Measurements from ENCODE around the gene MEF2A.

The MEF2A gene

GRCh38 chr15:99545605-99546004 lies 20.2 kb upstream of the MEF2A start:
- no peaks in the 10 kb centered on the region for H3K36me3 ChIP-seq (ENCODE audit: control insufficient read depth, insufficient read depth, low read length)
- no peaks in the 10 kb centered on the region for H3K4me1 ChIP-seq (ENCODE audit: control insufficient read depth, insufficient read depth, low read length, poor library complexity, severe bottlenecking)
- no peaks in the 10 kb centered on the region for H3K9me3 ChIP-seq (ENCODE audit: control insufficient read depth, low read length)
- no peak overlapping the region for H3K27ac ChIP-seq (ENCODE audit: insufficient read depth, low read length, poor library complexity, severe bottlenecking)
- H3K4me3 ChIP-seq (ENCODE audit: insufficient read depth, low read depth, low read length, poor library complexity, severe bottlenecking), result no peak overlapping the region
- H3K27me3 ChIP-seq (replicated peaks; ENCODE audit: control insufficient read depth, insufficient read depth, low read length, poor library complexity, severe bottlenecking), result no peaks in the 10 kb centered on the region
- no peak for DNase-seq

DNA sequence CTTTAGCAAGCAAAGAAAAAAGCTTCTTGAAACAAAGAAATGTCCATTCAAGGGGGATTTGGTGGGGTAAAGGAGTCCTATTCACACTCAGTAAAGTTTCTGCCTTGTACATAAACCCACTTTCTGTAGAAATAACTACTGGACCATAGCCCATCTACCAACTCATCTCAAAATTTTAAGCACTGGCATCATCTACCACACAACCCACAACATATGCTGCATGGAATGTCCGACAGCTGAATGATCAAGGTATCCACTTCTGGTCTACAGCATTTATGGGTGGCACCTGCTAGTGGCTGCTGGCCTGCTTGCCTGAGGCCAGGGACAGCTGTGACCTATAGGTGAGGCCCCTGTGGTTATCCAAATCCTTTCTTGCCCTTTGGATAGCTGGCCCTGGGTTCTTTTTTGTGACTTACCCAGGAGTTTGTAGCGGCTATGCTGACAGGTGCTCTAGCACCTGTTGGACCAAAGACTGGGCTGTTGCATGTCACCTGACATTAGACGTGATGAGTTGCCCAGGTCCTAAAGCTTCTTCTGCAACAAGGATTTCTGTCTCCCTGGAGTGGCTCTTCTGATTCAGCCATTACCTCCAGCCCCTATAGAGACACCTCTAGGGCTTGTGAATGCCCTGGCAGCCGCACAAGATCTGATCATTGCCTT lies 19.2 kb upstream of the MEF2A start:
- Histone ChIP-seq H3K27ac (ENCODE audit: insufficient read depth, low read length, poor library complexity, severe bottlenecking) (no peak overlapping the region), H3K36me3 (ENCODE audit: control insufficient read depth, insufficient read depth, low read length) (no peaks in the 10 kb centered on the region), H3K27me3 (replicated peaks; ENCODE audit: control insufficient read depth, insufficient read depth, low read length, poor library complexity, severe bottlenecking) (no peaks in the 10 kb centered on the region), H3K4me3 (ENCODE audit: insufficient read depth, low read depth, low read length, poor library complexity, severe bottlenecking) (no peak overlapping the region), H3K4me1 (ENCODE audit: control insufficient read depth, insufficient read depth, low read length, poor library complexity, severe bottlenecking) (no peaks in the 10 kb centered on the region), H3K9me3 (ENCODE audit: control insufficient read depth, low read length) (no peaks in the 10 kb centered on the region)
- DNase-seq, result no peak

DNA sequence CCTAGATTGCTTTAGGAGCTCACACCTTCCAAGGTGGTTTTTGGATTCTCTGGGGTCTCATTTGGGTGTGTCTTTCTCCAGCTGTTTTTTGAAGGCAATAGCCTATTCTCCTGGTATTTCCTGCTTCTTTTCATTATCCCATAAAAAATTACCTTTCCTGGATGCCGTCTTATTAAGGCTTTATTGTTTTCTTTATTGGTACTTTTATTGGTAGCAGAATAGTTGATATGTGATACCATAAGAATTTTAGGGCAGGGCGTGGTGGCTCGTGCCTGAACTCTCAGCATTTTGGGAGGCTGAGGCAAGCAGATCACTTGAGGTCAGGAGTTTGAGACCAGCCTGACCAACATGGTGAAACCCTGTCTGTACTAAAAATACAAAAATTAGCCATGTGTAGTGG lies 18.3 kb upstream of the MEF2A start:
- no peak overlapping the region for H3K27ac ChIP-seq (ENCODE audit: insufficient read depth, low read length, poor library complexity, severe bottlenecking)

GRCh38 chr15:99550077-99550476 lies 15.7 kb upstream of the MEF2A start:
- H3K27ac ChIP-seq (ENCODE audit: insufficient read depth, low read length, poor library complexity, severe bottlenecking), result no peak overlapping the region
- H3K9me3 ChIP-seq (ENCODE audit: control insufficient read depth, low read length), result no peaks in the 10 kb centered on the region
- H3K4me1 ChIP-seq (ENCODE audit: control insufficient read depth, insufficient read depth, low read length, poor library complexity, severe bottlenecking), result no peaks in the 10 kb centered on the region
- no peak overlapping the region for H3K4me3 ChIP-seq (ENCODE audit: insufficient read depth, low read depth, low read length, poor library complexity, severe bottlenecking)
- no peaks in the 10 kb centered on the region for H3K36me3 ChIP-seq (ENCODE audit: control insufficient read depth, insufficient read depth, low read length)
- no peaks in the 10 kb centered on the region for H3K27me3 ChIP-seq (replicated peaks; ENCODE audit: control insufficient read depth, insufficient read depth, low read length, poor library complexity, severe bottlenecking)
- no peak for DNase-seq

More for the DNA sequence above, 18.3 kb upstream of the MEF2A start:
- H3K36me3 ChIP-seq (ENCODE audit: control insufficient read depth, insufficient read depth, low read length), result no peaks in the 10 kb centered on the region
- no peak overlapping the region for H3K4me3 ChIP-seq (ENCODE audit: insufficient read depth, low read depth, low read length, poor library complexity, severe bottlenecking)
- no peaks in the 10 kb centered on the region for H3K9me3 ChIP-seq (ENCODE audit: control insufficient read depth, low read length)
- no peaks in the 10 kb centered on the region for H3K4me1 ChIP-seq (ENCODE audit: control insufficient read depth, insufficient read depth, low read length, poor library complexity, severe bottlenecking)
- no peak for DNase-seq
- H3K27me3 ChIP-seq (replicated peaks; ENCODE audit: control insufficient read depth, insufficient read depth, low read length, poor library complexity, severe bottlenecking), result no peaks in the 10 kb centered on the region

GRCh38 chr15:99552111-99552510 lies 13.7 kb upstream of the MEF2A start:
- Histone ChIP-seq H3K36me3 (ENCODE audit: control insufficient read depth, insufficient read depth, low read length) (no peaks in the 10 kb centered on the region), H3K4me3 (ENCODE audit: insufficient read depth, low read depth, low read length, poor library complexity, severe bottlenecking) (no peak overlapping the region), H3K27ac (ENCODE audit: insufficient read depth, low read length, poor library complexity, severe bottlenecking) (no peak overlapping the region), H3K4me1 (ENCODE audit: control insufficient read depth, insufficient read depth, low read length, poor library complexity, severe bottlenecking) (no peaks in the 10 kb centered on the region), H3K27me3 (replicated peaks; ENCODE audit: control insufficient read depth, insufficient read depth, low read length, poor library complexity, severe bottlenecking) (no peaks in the 10 kb centered on the region), H3K9me3 (ENCODE audit: control insufficient read depth, low read length) (no peaks in the 10 kb centered on the region)
- no peak for DNase-seq

DNA sequence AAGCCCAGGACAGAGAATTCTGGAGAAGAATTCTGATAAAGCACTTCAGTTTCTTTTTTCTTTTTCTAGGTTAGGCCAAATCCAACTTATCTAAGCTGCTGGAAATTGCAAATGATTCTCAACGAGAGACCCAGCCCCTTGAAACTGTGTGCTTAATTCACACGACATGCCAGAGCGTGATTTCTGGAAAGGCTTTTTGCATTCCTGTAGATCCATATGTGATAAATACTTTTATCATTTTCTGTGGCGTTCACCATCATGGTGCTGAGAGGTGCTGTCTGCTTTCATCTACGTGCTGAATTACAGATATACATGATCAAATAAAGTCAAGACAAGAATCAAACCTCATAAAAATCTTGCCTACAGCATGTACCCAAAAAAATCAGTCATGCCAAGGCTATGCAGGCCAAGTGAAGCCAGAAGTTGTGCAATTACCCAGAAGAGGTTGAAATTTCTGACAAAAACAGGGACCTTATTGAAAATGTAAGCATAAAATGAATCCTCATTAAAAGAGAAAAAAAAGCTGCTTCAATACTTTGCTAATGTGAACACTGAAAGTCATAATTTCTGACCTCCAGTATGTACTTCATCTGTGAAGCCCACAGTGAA lies 10.8 kb upstream of the MEF2A start:
- Histone ChIP-seq H3K27ac (ENCODE audit: insufficient read depth, low read length, poor library complexity, severe bottlenecking) (no peak overlapping the region), H3K4me3 (ENCODE audit: insufficient read depth, low read depth, low read length, poor library complexity, severe bottlenecking) (no peak overlapping the region), H3K27me3 (replicated peaks; ENCODE audit: control insufficient read depth, insufficient read depth, low read length, poor library complexity, severe bottlenecking) (no peaks in the 10 kb centered on the region), H3K36me3 (ENCODE audit: control insufficient read depth, insufficient read depth, low read length) (no peaks in the 10 kb centered on the region), H3K4me1 (ENCODE audit: control insufficient read depth, insufficient read depth, low read length, poor library complexity, severe bottlenecking) (no peaks in the 10 kb centered on the region), H3K9me3 (ENCODE audit: control insufficient read depth, low read length) (no peaks in the 10 kb centered on the region)
- DNase-seq, result no peak

GRCh38 chr15:99556011-99556410 lies 9.8 kb upstream of the MEF2A start:
- Histone ChIP-seq H3K4me3 (ENCODE audit: insufficient read depth, low read depth, low read length, poor library complexity, severe bottlenecking) (no peak overlapping the region), H3K27ac (ENCODE audit: insufficient read depth, low read length, poor library complexity, severe bottlenecking) (no peak overlapping the region)
- no peak for DNase-seq

GRCh38 chr15:99556578-99556977 lies 9.2 kb upstream of the MEF2A start:
- no peaks in the 10 kb centered on the region for H3K27me3 ChIP-seq (replicated peaks; ENCODE audit: control insufficient read depth, insufficient read depth, low read length, poor library complexity, severe bottlenecking)
- no peak overlapping the region for H3K27ac ChIP-seq (ENCODE audit: insufficient read depth, low read length, poor library complexity, severe bottlenecking)
- no peaks in the 10 kb centered on the region for H3K4me1 ChIP-seq (ENCODE audit: control insufficient read depth, insufficient read depth, low read length, poor library complexity, severe bottlenecking)
- H3K9me3 ChIP-seq (ENCODE audit: control insufficient read depth, low read length), result no peaks in the 10 kb centered on the region
- H3K36me3 ChIP-seq (ENCODE audit: control insufficient read depth, insufficient read depth, low read length), result no peaks in the 10 kb centered on the region
- DNase-seq, result no peak
- no peak overlapping the region for H3K4me3 ChIP-seq (ENCODE audit: insufficient read depth, low read depth, low read length, poor library complexity, severe bottlenecking)

More at GRCh38 chr15:99556011-99556410, 9.8 kb upstream of the MEF2A start:
- Histone ChIP-seq H3K27me3 (replicated peaks; ENCODE audit: control insufficient read depth, insufficient read depth, low read length, poor library complexity, severe bottlenecking) (no peaks in the 10 kb centered on the region), H3K9me3 (ENCODE audit: control insufficient read depth, low read length) (no peaks in the 10 kb centered on the region), H3K36me3 (ENCODE audit: control insufficient read depth, insufficient read depth, low read length) (no peaks in the 10 kb centered on the region), H3K4me1 (ENCODE audit: control insufficient read depth, insufficient read depth, low read length, poor library complexity, severe bottlenecking) (no peaks in the 10 kb centered on the region)

DNA sequence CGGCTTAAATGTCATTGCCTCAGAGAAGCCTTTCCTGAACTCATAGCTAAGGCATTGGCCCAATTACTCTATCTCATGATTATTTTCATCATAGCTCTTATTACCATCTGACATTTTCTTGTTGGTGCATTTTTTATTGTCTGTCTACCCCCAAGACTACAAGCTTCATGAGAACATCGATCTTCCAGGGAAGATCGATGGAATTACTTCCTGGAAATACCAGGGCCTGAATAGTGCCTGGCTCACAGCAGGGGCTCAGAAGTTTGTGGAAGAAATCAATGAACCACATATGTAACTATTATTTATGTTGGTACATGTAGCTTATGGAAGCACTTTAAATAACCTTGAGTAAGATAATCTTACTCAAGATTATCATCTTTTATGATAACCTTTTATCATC lies 7.7 kb upstream of the MEF2A start:
- Histone ChIP-seq H3K27ac (ENCODE audit: insufficient read depth, low read length, poor library complexity, severe bottlenecking) (no peak overlapping the region), H3K4me3 (ENCODE audit: insufficient read depth, low read depth, low read length, poor library complexity, severe bottlenecking) (no peak overlapping the region), H3K36me3 (ENCODE audit: control insufficient read depth, insufficient read depth, low read length) (no peaks in the 10 kb centered on the region), H3K9me3 (ENCODE audit: control insufficient read depth, low read length) (no peaks in the 10 kb centered on the region), H3K27me3 (replicated peaks; ENCODE audit: control insufficient read depth, insufficient read depth, low read length, poor library complexity, severe bottlenecking) (no peaks in the 10 kb centered on the region), H3K4me1 (ENCODE audit: control insufficient read depth, insufficient read depth, low read length, poor library complexity, severe bottlenecking) (no peaks in the 10 kb centered on the region)
- no peak for DNase-seq

DNA sequence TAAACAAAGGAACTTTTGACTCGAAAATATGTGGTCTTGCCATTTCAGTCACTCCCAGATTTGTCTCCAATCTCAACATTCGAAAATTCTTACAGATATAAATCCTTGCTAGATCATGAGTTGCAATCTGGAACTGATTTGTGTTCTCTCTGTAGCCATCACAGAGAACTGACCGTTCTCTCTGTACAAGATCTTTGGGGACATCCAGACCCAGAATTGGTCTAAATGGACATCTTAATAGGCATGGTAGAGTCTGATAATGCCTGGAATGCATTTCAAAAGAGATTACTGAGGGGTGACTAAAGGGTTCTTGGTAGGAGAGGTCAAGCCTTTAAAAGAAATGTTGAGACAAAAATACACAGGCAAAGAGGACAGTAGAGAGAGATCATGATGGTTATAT lies 7.2 kb upstream of the MEF2A start:
- Histone ChIP-seq H3K36me3 (ENCODE audit: control insufficient read depth, insufficient read depth, low read length) (no peaks in the 10 kb centered on the region), H3K27me3 (replicated peaks; ENCODE audit: control insufficient read depth, insufficient read depth, low read length, poor library complexity, severe bottlenecking) (no peaks in the 10 kb centered on the region), H3K4me1 (ENCODE audit: control insufficient read depth, insufficient read depth, low read length, poor library complexity, severe bottlenecking) (no peaks in the 10 kb centered on the region), H3K9me3 (ENCODE audit: control insufficient read depth, low read length) (no peaks in the 10 kb centered on the region), H3K4me3 (ENCODE audit: insufficient read depth, low read depth, low read length, poor library complexity, severe bottlenecking) (no peak overlapping the region), H3K27ac (ENCODE audit: insufficient read depth, low read length, poor library complexity, severe bottlenecking) (no peak overlapping the region)
- no peak for DNase-seq

Data from effector memory CD4-positive, alpha-beta T cell (primary cell).